Rectal smooth muscle tissue (tissue), 1 donor: ENCODE results near the gene CEL.
"Not testable (repeated sequence)": the region's sequence is repeated elsewhere in the genome, so short reads cannot be mapped to it uniquely, and the experiment has no call there.

Source experiments
- H3K27ac ChIP-seq: one replicate; pipeline ENCODE4 v1.7.0; 2013; ENCODE audit warnings: low read depth, low read length, inconsistent platforms
- H3K27me3 ChIP-seq: one replicate; pipeline ENCODE4 v1.7.0; 2013; ENCODE audit warnings: low read length; ENCODE audit not compliant: control insufficient read depth, insufficient read depth
- H3K36me3 ChIP-seq: one replicate; pipeline ENCODE4 v1.7.0; 2013; ENCODE audit warnings: low read length; ENCODE audit not compliant: control insufficient read depth, insufficient read depth
- H3K4me1 ChIP-seq: one replicate; pipeline ENCODE4 v1.7.0; 2013; ENCODE audit warnings: low read length; ENCODE audit not compliant: control insufficient read depth, insufficient read depth
- H3K4me3 ChIP-seq: one replicate; pipeline ENCODE4 v1.7.0; 2013; ENCODE audit warnings: low read length
- H3K9ac ChIP-seq: one replicate; pipeline ENCODE4 v1.7.0; 2013; ENCODE audit warnings: low read length

Gene CEL

GRCh38 chr9:133070500-133070961 lies 8.8 kb downstream of the CEL start:
- not testable (repeated sequence) for H3K36me3 ChIP-seq, H3K9ac ChIP-seq, H3K27me3 ChIP-seq, H3K4me3 ChIP-seq, H3K27ac ChIP-seq, H3K4me1 ChIP-seq

- H3K9ac ChIP-seq, H3K4me1 ChIP-seq, H3K27ac ChIP-seq, H3K27me3 ChIP-seq, H3K36me3 ChIP-seq, H3K4me3 ChIP-seq: not testable (repeated sequence)
Observed at GRCh38 chr9:133070985-133071384, 9.2 kb downstream of the CEL start.

- H3K27me3 ChIP-seq = no peaks in the 10 kb centered on the region
- H3K9ac ChIP-seq = no peak overlapping the region
- H3K4me1 ChIP-seq = no peaks in the 10 kb centered on the region
- H3K4me3 ChIP-seq = no peak overlapping the region
- no peak overlapping the region for H3K27ac ChIP-seq
- H3K36me3 ChIP-seq = no peaks in the 10 kb centered on the region
Observed at GRCh38 chr9:133071484-133072150, 9.8 kb downstream of the CEL start.

DNA sequence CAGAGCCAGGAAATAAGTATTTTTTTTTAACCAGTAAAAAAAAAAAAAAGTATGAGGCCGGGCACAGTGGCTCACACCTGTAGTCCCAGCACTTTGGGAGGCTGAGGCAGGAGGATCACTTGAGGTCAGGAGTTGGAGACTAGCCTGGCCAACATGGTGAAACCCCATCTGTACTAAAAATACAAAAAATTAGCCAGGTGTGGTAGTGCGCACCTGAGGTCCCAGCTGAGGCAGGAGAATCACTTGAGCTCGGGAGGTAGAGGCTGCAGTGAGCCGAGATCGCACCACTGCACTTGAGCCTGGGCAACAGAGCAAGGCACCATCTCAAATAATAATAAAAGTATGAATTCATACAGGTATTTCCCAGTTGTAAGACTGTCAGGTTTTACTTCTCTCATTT lies 10.4 kb downstream of the CEL start:
- not testable (repeated sequence) for H3K27ac ChIP-seq, H3K9ac ChIP-seq, H3K4me1 ChIP-seq, H3K36me3 ChIP-seq, H3K4me3 ChIP-seq, H3K27me3 ChIP-seq

- Histone ChIP-seq H3K9ac (no peak overlapping the region), H3K4me3 (no peak overlapping the region), H3K27ac (no peak overlapping the region), H3K36me3 (no peaks in the 10 kb centered on the region), H3K4me1 (no peaks in the 10 kb centered on the region), H3K27me3 (no peaks in the 10 kb centered on the region)
Observed at GRCh38 chr9:133073086-133074014, 11.6 kb downstream of the CEL start.

- Histone ChIP-seq H3K36me3 (no peaks in the 10 kb centered on the region), H3K9ac (no peak overlapping the region), H3K4me1 (no peaks in the 10 kb centered on the region), H3K4me3 (no peak overlapping the region), H3K27ac (no peak overlapping the region), H3K27me3 (no peaks in the 10 kb centered on the region)
Observed at GRCh38 chr9:133074111-133074651, 12.4 kb downstream of the CEL start.

DNA sequence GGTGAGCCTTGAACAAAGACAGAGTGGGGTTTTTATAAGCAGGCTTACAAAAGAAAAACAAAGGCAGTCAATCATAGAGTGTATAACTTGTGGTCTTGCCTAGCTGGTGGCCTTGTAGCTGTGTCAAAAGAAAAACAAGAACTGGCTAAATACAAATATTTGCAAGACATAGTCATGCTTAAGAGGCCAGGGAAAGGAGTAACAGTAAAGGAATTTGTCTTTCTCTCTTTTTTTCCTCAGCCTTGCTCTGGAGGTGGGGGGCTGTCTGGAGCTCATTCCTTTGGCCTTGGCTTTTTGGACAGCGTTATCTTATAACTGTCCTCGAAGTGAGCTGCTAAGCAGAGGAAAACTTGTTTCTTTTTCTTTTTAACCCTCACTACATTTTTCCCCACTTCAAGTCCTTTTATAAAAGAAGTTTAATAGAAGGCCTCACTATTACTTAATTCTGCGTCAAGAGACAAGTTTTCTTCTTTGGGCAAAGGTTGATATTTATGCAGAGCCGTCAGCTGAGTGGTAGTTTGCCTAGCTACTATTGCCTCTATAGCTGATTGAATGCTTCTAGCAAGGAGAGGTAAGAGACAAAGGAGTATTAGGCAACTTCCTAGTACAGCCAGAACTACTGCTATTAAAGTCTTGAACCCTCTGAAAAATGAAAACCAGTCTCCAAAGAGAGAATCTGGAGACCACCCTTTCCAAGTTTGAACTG lies 14.3 kb downstream of the CEL start:
- Histone ChIP-seq H3K27ac (no peak overlapping the region), H3K4me1 (no peaks in the 10 kb centered on the region), H3K36me3 (no peaks in the 10 kb centered on the region), H3K27me3 (no peaks in the 10 kb centered on the region), H3K4me3 (no peak overlapping the region), H3K9ac (no peak overlapping the region)

- Histone ChIP-seq H3K36me3 (no peaks in the 10 kb centered on the region), H3K27me3 (no peaks in the 10 kb centered on the region), H3K4me3 (no peak overlapping the region), H3K9ac (no peak overlapping the region), H3K27ac (no peak overlapping the region), H3K4me1 (no peaks in the 10 kb centered on the region)
Observed at GRCh38 chr9:133076691-133077090, 14.9 kb downstream of the CEL start.

GRCh38 chr9:133078486-133078885 lies 16.7 kb downstream of the CEL start:
- no peaks in the 10 kb centered on the region for H3K27me3 ChIP-seq
- no peak overlapping the region for H3K4me3 ChIP-seq
- H3K9ac ChIP-seq = no peak overlapping the region
- H3K4me1 ChIP-seq = no peaks in the 10 kb centered on the region
- H3K27ac ChIP-seq = no peak overlapping the region
- no peaks in the 10 kb centered on the region for H3K36me3 ChIP-seq

- no peaks in the 10 kb centered on the region for H3K27me3 ChIP-seq
- no peak overlapping the region for H3K9ac ChIP-seq
- H3K4me1 ChIP-seq = no peaks in the 10 kb centered on the region
- no peaks in the 10 kb centered on the region for H3K36me3 ChIP-seq
- H3K27ac ChIP-seq = no peak overlapping the region
- no peak overlapping the region for H3K4me3 ChIP-seq
Observed at GRCh38 chr9:133080161-133080560, 18.4 kb downstream of the CEL start.

DNA sequence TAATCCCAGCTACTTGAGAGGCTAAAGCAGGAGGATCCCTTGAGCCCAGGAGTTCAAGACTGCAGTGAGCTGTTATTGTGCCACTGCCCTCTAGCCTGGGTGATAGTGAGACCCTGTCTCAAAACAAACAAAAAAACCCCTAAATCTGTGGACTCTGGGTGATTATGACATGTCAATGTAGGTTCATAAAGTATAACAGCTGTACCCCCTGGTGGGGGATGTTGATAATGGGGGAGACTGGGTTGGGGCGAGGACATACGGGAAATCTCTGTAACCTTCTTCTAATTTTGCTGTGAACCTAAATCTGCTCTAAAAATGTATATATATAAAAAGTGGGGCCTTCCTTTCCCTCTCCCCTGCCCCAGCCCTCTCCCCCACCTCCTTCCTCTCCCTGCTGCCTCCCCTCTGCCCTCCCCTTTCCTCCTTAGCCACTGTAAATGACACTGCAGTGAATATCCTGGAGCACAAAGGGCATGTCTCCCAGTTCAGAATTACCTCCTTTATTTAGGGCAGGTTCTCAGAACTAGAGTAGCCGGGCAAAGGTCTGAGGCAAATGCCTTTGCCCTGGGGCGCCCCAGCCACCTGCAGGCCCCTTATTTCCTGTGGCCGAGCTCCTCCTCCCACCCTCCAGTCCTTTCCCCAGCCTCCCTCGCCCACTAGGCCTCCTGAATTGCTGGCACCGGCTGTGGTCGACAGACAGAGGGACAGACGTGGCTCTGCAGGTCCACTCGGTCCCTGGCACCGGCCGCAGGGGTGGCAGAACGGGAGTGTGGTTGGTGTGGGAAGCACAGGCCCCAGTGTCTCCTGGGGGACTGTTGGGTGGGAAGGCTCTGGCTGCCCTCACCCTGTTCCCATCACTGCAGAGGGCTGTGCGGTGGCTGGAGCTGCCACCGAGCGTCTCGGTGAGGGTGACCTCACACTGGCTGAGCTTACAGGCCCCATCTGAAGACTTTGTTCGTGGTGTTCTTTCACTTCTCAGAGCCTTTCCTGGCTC lies 19.3 kb downstream of the CEL start:
- not testable (repeated sequence) for H3K4me3 ChIP-seq, H3K9ac ChIP-seq, H3K27ac ChIP-seq, H3K36me3 ChIP-seq, H3K27me3 ChIP-seq, H3K4me1 ChIP-seq
